Measurements from ENCODE around the gene RO60.

DNA sequence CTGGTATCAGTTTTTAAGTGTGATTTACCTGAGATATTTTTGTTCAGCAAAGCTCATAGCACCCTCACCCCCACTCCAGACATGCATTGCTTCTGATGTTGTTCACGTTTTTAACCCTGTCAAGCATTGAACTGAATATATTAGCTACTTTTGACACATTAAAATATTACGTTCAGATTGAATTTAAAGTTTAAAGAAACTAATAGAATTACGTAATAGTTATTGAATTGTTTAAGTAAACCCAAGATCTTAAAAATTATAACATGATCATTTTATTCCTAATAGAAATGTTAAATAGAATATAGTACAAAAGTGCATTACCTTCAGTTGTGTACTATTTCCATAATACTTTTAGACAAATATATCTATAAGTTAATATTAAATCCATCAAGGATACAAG lies 26.9 kb downstream of the RO60 start:
- TF ChIP-seq, protein P1, sequence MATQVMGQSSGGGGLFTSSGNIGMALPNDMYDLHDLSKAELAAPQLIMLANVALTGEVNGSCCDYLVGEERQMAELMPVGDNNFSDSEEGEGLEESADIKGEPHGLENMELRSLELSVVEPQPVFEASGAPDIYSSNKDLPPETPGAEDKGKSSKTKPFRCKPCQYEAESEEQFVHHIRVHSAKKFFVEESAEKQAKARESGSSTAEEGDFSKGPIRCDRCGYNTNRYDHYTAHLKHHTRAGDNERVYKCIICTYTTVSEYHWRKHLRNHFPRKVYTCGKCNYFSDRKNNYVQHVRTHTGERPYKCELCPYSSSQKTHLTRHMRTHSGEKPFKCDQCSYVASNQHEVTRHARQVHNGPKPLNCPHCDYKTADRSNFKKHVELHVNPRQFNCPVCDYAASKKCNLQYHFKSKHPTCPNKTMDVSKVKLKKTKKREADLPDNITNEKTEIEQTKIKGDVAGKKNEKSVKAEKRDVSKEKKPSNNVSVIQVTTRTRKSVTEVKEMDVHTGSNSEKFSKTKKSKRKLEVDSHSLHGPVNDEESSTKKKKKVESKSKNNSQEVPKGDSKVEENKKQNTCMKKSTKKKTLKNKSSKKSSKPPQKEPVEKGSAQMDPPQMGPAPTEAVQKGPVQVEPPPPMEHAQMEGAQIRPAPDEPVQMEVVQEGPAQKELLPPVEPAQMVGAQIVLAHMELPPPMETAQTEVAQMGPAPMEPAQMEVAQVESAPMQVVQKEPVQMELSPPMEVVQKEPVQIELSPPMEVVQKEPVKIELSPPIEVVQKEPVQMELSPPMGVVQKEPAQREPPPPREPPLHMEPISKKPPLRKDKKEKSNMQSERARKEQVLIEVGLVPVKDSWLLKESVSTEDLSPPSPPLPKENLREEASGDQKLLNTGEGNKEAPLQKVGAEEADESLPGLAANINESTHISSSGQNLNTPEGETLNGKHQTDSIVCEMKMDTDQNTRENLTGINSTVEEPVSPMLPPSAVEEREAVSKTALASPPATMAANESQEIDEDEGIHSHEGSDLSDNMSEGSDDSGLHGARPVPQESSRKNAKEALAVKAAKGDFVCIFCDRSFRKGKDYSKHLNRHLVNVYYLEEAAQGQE (IDR thresholded peaks at IDR 0.05; ENCODE audit: insufficient read depth in 1 of 2, low read depth in 2 of 2, low read length in 1 of 2) = no peak
- TF ChIP-seq, protein P2, sequence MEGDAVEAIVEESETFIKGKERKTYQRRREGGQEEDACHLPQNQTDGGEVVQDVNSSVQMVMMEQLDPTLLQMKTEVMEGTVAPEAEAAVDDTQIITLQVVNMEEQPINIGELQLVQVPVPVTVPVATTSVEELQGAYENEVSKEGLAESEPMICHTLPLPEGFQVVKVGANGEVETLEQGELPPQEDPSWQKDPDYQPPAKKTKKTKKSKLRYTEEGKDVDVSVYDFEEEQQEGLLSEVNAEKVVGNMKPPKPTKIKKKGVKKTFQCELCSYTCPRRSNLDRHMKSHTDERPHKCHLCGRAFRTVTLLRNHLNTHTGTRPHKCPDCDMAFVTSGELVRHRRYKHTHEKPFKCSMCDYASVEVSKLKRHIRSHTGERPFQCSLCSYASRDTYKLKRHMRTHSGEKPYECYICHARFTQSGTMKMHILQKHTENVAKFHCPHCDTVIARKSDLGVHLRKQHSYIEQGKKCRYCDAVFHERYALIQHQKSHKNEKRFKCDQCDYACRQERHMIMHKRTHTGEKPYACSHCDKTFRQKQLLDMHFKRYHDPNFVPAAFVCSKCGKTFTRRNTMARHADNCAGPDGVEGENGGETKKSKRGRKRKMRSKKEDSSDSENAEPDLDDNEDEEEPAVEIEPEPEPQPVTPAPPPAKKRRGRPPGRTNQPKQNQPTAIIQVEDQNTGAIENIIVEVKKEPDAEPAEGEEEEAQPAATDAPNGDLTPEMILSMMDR (IDR thresholded peaks at IDR 0.05) = no peak
- no peak for TF ChIP-seq POLR2AphosphoS5 (IDR thresholded peaks at IDR 0.05; ENCODE audit: low read depth, low read length)
